A549 treated with AZD9567 at 1 μM for 4 hours (cell line): Measurements from ENCODE around the gene WNT9A. TPM values are rescaled to one million over a fixed set of nuclear protein-coding genes. Genes with fewer than 3 reads are reported as not detected.

Experiments
- total RNA-seq: library from RNA; stranded (reverse); fragments of 200-300 nt; extraction: Qiagen RNA extraction; gene quantifications from 5 replicates; pipeline ENCODE4 v1.2.3, GENCODE V29; 2022; ENCODE audit not compliant: insufficient read depth

The WNT9A gene
- total RNA-seq: 7.2 to 11.4 TPM (median 10.6 TPM) in 5 replicates

GRCh38 chr1:227947676-227948492 lies at the start of gene WNT9A:
WNT9A (minus strand) TSS chr1:227947932; CDS start chr1:227947887, 45 bp downstream.

Other genes with a start within 250 kb of the WNT9A start
- 21.9 to 32.3 TPM (median 31.7 TPM) in 5 replicates for gene JMJD4, start 212.6 kb downstream of the WNT9A start, total RNA-seq
- 28.2 to 34.0 TPM (median 30.4 TPM) in 5 replicates for gene SNAP47, start 212.5 kb downstream of the WNT9A start, total RNA-seq
- gene PRSS38, start 132.3 kb downstream of the WNT9A start, total RNA-seq: not detected in 5 replicates
- gene WNT3A, start 59.1 kb upstream of the WNT9A start, total RNA-seq: 0.02 to 0.06 TPM (median 0.03 TPM) in 3 of 5 replicates, not detected in the others
- 396 to 460 TPM (median 441 TPM) in 5 replicates for gene ARF1, start 134.8 kb upstream of the WNT9A start, total RNA-seq
- 29.1 to 42.0 TPM (median 39.7 TPM) in 5 replicates for gene C1orf35, start 155.4 kb upstream of the WNT9A start, total RNA-seq
- 83.3 to 92.2 TPM (median 85.6 TPM) in 5 replicates for gene MRPL55, start 161.4 kb upstream of the WNT9A start, total RNA-seq
- 110 to 159 TPM (median 155 TPM) in 5 replicates for gene GUK1, start 192.3 kb upstream of the WNT9A start, total RNA-seq
- 0.31 to 0.52 TPM (median 0.49 TPM) in 4 of 5 replicates, not detected in the other for gene GJC2, start 202.0 kb upstream of the WNT9A start, total RNA-seq
- 5.9 to 7.7 TPM (median 7.1 TPM) in 5 replicates for gene IBA57, start 217.9 kb upstream of the WNT9A start, total RNA-seq